Smooth muscle cell (in vitro differentiated cells): ENCODE data around the gene STUB1. TPM values are rescaled to one million over a fixed set of nuclear protein-coding genes. Genes with fewer than 3 reads are reported as not detected.
"Not testable (repeated sequence)": the region's sequence is repeated elsewhere in the genome, so short reads cannot be mapped to it uniquely, and the experiment has no call there.

Experiments used
- DNase-seq: peaks from one replicate; lab custom pipeline; 2025; ENCODE audit not compliant: unreplicated experiment; lab: John Stamatoyannopoulos, UW
- H2AFZ ChIP-seq: fragments of 200-600 bp; sonication (generic); 2 replicates; pipeline ENCODE4 v1.6.0; 2016; ENCODE audit warnings: antibody characterized with exemption, low read depth, mild to moderate bottlenecking
- H3F3A ChIP-seq: fragments of 200-600 bp; sonication (generic); 2 replicates; pipeline ENCODE4 v1.6.0; 2017; ENCODE audit warnings: antibody characterized with exemption, low read depth
- H3K27ac ChIP-seq: fragments of 200-600 bp; sonication (generic); 2 replicates; pipeline ENCODE4 v1.5.1; 2016; ENCODE audit warnings: low read depth, mild to moderate bottlenecking
- H3K27me3 ChIP-seq: fragments of 200-600 bp; sonication (generic); 2 replicates; pipeline ENCODE4 v1.6.1; 2016; ENCODE audit warnings: low read depth, mild to moderate bottlenecking
- H3K36me3 ChIP-seq: fragments of 200-600 bp; sonication (generic); 2 replicates; pipeline ENCODE4 v1.5.1; 2016; ENCODE audit warnings: low read depth
- H3K4me1 ChIP-seq: fragments of 200-600 bp; sonication (generic); 2 replicates; pipeline ENCODE4 v1.5.1; 2016; ENCODE audit warnings: low read depth
- H3K4me2 ChIP-seq: fragments of 200-600 bp; sonication (generic); 2 replicates; pipeline ENCODE4 v1.6.0; 2016; ENCODE audit warnings: mild to moderate bottlenecking
- H3K4me3 ChIP-seq: fragments of 200-600 bp; sonication (generic); 2 replicates; pipeline ENCODE4 v1.5.1; 2016; ENCODE audit warnings: mild to moderate bottlenecking
- H3K79me2 ChIP-seq: fragments of 200-600 bp; sonication (generic); 2 replicates; pipeline ENCODE4 v1.6.0; 2016; ENCODE audit warnings: low read depth, mild to moderate bottlenecking
- H3K9ac ChIP-seq: fragments of 200-600 bp; sonication (generic); 2 replicates; pipeline ENCODE4 v1.6.0; 2016; ENCODE audit warnings: low read depth
- H3K9me3 ChIP-seq: fragments of 200-600 bp; sonication (generic); replicated peaks from 2 replicates; pipeline ENCODE4 v1.5.1; 2016; ENCODE audit warnings: low read depth
- H4K20me1 ChIP-seq: fragments of 200-600 bp; sonication (generic); 2 replicates; pipeline ENCODE4 v1.6.0; 2016; ENCODE audit warnings: low read depth
- WGBS: methylation state at CpG from one replicate; pipeline ENCODE4 v1.1.7; 2016; ENCODE audit warnings: low lambda C conversion rate; 5-methylcytosine and 5-hydroxymethylcytosine counted together
- polyA plus RNA-seq: library from polyadenylated mRNA; unstranded; fragments of >200 nt; fragmentation: Nextera tagmentation; extraction: Ambion mirVana; gene quantifications from 2 replicates; pipeline ENCODE4 v1.2.1, GENCODE V29; 2016
- total RNA-seq: library from RNA; depleted of rRNA; stranded (reverse); fragments of >200 nt; gene quantifications from 2 replicates; pipeline ENCODE4 v1.2.3, GENCODE V29; 2014
- TF ChIP-seq, protein P1 (sequence below): fragments of 200-600 bp; sonication (generic); IDR thresholded peaks from 2 replicates; pipeline ENCODE4 v1.5.1; 2017; ENCODE audit warnings: borderline replicate concordance, mild to moderate bottlenecking, antibody characterized with exemption; ENCODE audit not compliant: insufficient read depth, poor library complexity, severe bottlenecking

STUB1 gene
- total and polyA plus RNA-seq, 2 experiments from 2014 or later, result 99.0 to 196 TPM

DNA sequence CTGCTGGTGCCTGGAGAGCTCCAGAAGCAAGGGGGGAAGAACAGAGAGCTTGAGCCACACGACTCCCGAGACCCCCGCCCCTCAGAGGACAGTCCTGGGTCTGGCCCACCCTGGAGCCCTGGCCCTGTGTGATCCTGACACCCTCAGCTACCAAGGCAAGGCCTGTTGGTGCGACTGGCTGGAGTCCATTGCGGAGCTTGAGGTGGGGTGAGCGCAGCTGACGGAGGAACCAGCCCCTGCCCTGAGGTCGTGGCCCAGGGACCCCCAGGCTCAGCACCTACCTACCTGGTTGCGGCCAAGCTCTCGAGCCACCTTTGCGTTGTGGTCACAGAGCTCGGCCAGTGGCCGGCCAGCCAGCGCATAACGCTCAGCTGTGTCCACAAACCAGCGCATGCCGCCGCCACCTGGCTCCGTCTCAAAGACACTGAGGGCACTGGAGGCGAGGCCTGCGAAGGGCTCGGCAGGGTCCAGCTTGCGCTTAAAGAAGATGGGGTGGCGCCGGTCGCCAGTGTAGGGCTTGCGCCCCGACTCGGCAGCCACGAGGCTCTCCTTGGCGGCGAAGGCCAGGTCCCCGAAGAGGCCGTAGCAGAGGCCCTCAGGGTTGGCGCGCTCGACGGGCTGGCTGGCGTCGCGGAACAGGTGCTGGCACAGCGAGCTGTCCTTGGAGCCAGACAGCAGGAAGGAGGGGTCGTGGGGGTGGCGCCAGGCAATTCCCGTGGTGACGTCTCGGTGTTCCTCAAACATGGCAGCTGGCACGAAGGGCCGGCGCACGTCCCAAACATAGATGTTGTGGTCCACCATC is 6.5 kb downstream of the STUB1 start:
- H3K4me1 ChIP-seq, result peaks cover 15% of the 10 kb centered on the region
- H2AFZ ChIP-seq, result no peak overlapping the region
- TF ChIP-seq, protein P1, sequence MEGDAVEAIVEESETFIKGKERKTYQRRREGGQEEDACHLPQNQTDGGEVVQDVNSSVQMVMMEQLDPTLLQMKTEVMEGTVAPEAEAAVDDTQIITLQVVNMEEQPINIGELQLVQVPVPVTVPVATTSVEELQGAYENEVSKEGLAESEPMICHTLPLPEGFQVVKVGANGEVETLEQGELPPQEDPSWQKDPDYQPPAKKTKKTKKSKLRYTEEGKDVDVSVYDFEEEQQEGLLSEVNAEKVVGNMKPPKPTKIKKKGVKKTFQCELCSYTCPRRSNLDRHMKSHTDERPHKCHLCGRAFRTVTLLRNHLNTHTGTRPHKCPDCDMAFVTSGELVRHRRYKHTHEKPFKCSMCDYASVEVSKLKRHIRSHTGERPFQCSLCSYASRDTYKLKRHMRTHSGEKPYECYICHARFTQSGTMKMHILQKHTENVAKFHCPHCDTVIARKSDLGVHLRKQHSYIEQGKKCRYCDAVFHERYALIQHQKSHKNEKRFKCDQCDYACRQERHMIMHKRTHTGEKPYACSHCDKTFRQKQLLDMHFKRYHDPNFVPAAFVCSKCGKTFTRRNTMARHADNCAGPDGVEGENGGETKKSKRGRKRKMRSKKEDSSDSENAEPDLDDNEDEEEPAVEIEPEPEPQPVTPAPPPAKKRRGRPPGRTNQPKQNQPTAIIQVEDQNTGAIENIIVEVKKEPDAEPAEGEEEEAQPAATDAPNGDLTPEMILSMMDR, result no peak
- no peak overlapping the region for H3K9ac ChIP-seq
- no peaks in the 10 kb centered on the region for H3K36me3 ChIP-seq
- H3F3A ChIP-seq, result no peaks in the 10 kb centered on the region
- H3K9me3 ChIP-seq, result no peaks in the 10 kb centered on the region
- no peak overlapping the region for H3K4me2 ChIP-seq
- peaks cover 20% of the 10 kb centered on the region for H4K20me1 ChIP-seq
- WGBS, result 98% methylated on average over 51 of the region's 51 CpGs
- no peak overlapping the region for H3K27ac ChIP-seq
- DNase-seq, result no peak
- peaks cover 6% of the 10 kb centered on the region for H3K27me3 ChIP-seq
- peaks cover 31% of the 10 kb centered on the region for H3K79me2 ChIP-seq
- no peak overlapping the region for H3K4me3 ChIP-seq

DNA sequence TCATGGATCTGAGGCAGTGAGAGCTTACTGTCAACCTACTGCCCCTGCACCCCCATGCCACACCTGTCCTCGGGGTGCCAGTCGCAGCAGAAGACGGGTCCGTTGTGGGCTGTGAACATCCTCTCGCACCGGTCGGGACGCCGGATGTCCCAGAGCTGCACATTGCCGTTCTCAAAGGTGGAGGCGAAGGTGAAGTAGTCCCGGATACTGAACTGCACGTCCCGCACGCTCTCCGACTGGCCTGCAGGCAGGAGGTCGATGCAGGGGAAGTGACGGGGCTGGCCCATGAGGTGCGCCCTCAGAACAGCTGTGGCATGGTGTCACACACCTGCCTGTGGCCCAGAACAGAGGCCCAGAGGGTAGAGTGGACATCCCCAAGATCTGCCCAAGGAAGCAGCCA is 7.3 kb downstream of the STUB1 start:
- no peak overlapping the region for H3K4me3 ChIP-seq
- H4K20me1 ChIP-seq, result peaks cover 11% of the 10 kb centered on the region
- peaks cover 23% of the 10 kb centered on the region for H3K79me2 ChIP-seq
- no peaks in the 10 kb centered on the region for H3K9me3 ChIP-seq
- H3K4me2 ChIP-seq, result no peak overlapping the region
- WGBS, result 93% methylated on average over 18 of the region's 19 CpGs
- H3K36me3 ChIP-seq, result no peaks in the 10 kb centered on the region
- H3F3A ChIP-seq, result no peaks in the 10 kb centered on the region
- no peak overlapping the region for H3K9ac ChIP-seq
- peaks cover 15% of the 10 kb centered on the region for H3K4me1 ChIP-seq
- DNase-seq, result no peak
- H3K27me3 ChIP-seq, result peaks cover 15% of the 10 kb centered on the region
- TF ChIP-seq, protein P1, result no peak
- no peak overlapping the region for H2AFZ ChIP-seq
- H3K27ac ChIP-seq, result no peak overlapping the region

DNA sequence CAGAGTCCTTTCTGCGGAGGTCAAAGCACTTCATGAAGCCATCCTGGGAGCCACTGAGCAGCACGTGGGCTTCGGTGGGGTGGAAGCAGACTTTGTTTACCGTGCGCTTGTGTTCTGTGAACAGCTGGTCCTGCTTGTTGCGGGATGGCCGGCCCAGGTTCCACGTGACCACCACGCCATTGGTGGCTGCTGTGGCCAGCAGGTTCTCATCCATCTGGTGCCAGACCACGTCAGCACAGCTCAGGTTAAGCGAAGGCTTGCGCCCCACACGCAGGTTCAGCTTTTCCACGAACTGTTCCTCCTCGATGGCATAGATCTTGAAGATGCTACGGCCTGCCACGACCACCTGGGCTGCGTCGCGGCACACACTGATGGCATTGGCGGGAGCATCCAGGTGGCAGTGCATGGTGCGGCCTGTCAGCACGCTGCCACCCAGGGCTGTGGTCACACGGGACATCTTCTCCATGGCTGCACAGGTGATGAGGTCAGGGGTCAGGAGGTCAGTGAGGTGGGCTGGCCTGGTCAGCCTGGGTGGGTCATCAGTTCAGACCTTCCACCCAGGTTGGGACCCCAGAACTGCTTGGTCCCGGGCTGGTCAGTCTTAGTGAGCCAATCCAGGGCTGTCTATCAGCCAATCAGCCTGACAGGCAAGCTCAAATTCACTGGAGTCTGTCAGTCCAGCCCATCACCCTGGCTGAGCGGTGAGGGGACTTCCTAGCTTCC is 9.1 kb downstream of the STUB1 start:
- Histone ChIP-seq H3K27me3 (peaks cover 33% of the 10 kb centered on the region), H3K36me3 (no peaks in the 10 kb centered on the region), H3K9ac (peak overlapping the region; percentile 92), H2AFZ (no peak overlapping the region), H3K27ac (peak overlapping the region; percentile 67), H3K79me2 (peaks cover 10% of the 10 kb centered on the region), H3K4me1 (peaks cover 6% of the 10 kb centered on the region), H3K9me3 (no peaks in the 10 kb centered on the region), H3K4me3 (peak overlapping the region; percentile 99), H4K20me1 (no peaks in the 10 kb centered on the region), H3K4me2 (peak overlapping the region; percentile 100), H3F3A (no peaks in the 10 kb centered on the region)
- TF ChIP-seq, protein P1, result no peak
- DNase-seq, result no peak
- 90% methylated on average over 26 of the region's 26 CpGs for WGBS

DNA sequence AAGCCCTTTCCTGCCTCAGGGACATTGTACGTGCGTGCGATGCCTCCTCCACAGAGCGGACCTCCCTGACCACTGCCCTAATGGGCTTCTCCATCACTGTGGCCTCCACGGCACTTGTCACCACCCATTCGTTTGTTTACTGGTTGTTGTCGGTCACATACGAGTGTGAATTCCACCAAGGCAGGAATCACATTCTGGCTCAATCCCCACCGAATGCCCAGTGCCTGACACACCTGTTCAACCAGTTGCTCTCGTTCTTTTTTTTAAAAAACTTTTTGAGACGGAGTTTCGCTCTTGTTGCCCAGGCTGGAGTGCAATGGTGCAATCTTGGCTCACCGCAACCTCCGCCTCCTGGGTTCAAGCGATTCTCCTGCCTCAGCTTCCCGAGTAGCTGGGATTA is 11.0 kb downstream of the STUB1 start:
- peaks cover 12% of the 10 kb centered on the region for H3K4me1 ChIP-seq
- WGBS, result 92% methylated on average over 16 of the region's 16 CpGs
- H3F3A ChIP-seq, H2AFZ ChIP-seq, H3K4me2 ChIP-seq, H3K9ac ChIP-seq, H3K27ac ChIP-seq, DNase-seq, H3K4me3 ChIP-seq, H3K36me3 ChIP-seq, H3K9me3 ChIP-seq, H4K20me1 ChIP-seq: not testable (repeated sequence)
- H3K27me3 ChIP-seq, result peaks cover 50% of the 10 kb centered on the region
- peaks cover 10% of the 10 kb centered on the region for H3K79me2 ChIP-seq
